HG02970 (cell line): ENCODE results near the gene NIPAL3.
"Not testable (repeated sequence)": the region's sequence is repeated elsewhere in the genome, so short reads cannot be mapped to it uniquely, and the experiment has no call there.

Experiments
- ATAC-seq: cut with Tn5 transposase; IDR thresholded peaks from one replicate; pipeline ENCODE4 v1.9.1; 2021; ENCODE audit warnings: mild to moderate bottlenecking, moderate library complexity, moderate number of reproducible peaks; ENCODE audit not compliant: unreplicated experiment, low FRiP score

Gene NIPAL3

GRCh38 chr1:24452922-24453485, 37.4 kb downstream of the NIPAL3 start:
- ATAC-seq = no peak

- no peak for ATAC-seq
Measured at GRCh38 chr1:24454673-24455072, 39.1 kb downstream of the NIPAL3 start.

GRCh38 chr1:24455272-24455671, 39.7 kb downstream of the NIPAL3 start:
- no peak for ATAC-seq

GRCh38 chr1:24457866-24458265, 42.3 kb downstream of the NIPAL3 start:
- ATAC-seq = no peak

- ATAC-seq = no peak
Measured at GRCh38 chr1:24459551-24460266, 44.1 kb downstream of the NIPAL3 start.

- not testable (repeated sequence) for ATAC-seq
Measured at GRCh38 chr1:24462128-24462527, 46.5 kb downstream of the NIPAL3 start.

- ATAC-seq = no peak
Measured at GRCh38 chr1:24463776-24464735, 48.5 kb downstream of the NIPAL3 start.

GRCh38 chr1:24465099-24465498, 49.5 kb downstream of the NIPAL3 start:
- no peak for ATAC-seq

GRCh38 chr1:24465638-24466037, 50.0 kb downstream of the NIPAL3 start:
- ATAC-seq = no peak

- ATAC-seq = no peak
Measured at GRCh38 chr1:24468685-24469316, 53.2 kb downstream of the NIPAL3 start.

GRCh38 chr1:24470592-24470991, 55.0 kb downstream of the NIPAL3 start:
- no peak for ATAC-seq

- ATAC-seq = no peak
Measured at GRCh38 chr1:24472527-24473251, 57.1 kb downstream of the NIPAL3 start.

- no peak for ATAC-seq
Measured at GRCh38 chr1:24474193-24474592, 58.6 kb downstream of the NIPAL3 start.

- no peak for ATAC-seq
Measured at GRCh38 chr1:24475700-24476099, 60.1 kb downstream of the NIPAL3 start.

- no peak for ATAC-seq
Measured at GRCh38 chr1:24476571-24476970, 61.0 kb downstream of the NIPAL3 start.

- no peak for ATAC-seq
Measured at GRCh38 chr1:24477309-24477708, 61.7 kb downstream of the NIPAL3 start.

- no peak for ATAC-seq
Measured at GRCh38 chr1:24481101-24481500, 65.5 kb downstream of the NIPAL3 start.

- ATAC-seq = no peak
Measured at GRCh38 chr1:24481843-24482610, 66.4 kb downstream of the NIPAL3 start.

- no peak for ATAC-seq
Measured at GRCh38 chr1:24483441-24483840, 67.8 kb downstream of the NIPAL3 start.
